Thoracic aorta (tissue), 2 donors: Measurements from ENCODE around the gene ABCD1. TPM values are rescaled to one million over a fixed set of nuclear protein-coding genes. Genes with fewer than 3 reads are reported as not detected.

Source experiments
- ATAC-seq: fragments of 150-250 bp; one replicate; pipeline ENCODE4 v1.8.0; 2017; ENCODE audit warnings: low read depth; ENCODE audit not compliant: insufficient number of reproducible peaks, low FRiP score
- DNase-seq: peaks from one replicate; pipeline ENCODE4 v3.0.0-alpha.2; 2020; ENCODE audit warnings: low spot score
- H3K27ac ChIP-seq, 2 donors: fragments of 200-600 bp; sonication (generic); 1 replicate in 1 of 2; 2 replicates in 1 of 2; pipeline ENCODE4 v1.5.1; 2016; ENCODE audit warnings: mild to moderate bottlenecking in 2 of 2, moderate library complexity in 2 of 2
- H3K27me3 ChIP-seq: fragments of 200-600 bp; sonication (generic); replicated peaks from 2 replicates; pipeline ENCODE4 v1.6.0; 2016; ENCODE audit warnings: mild to moderate bottlenecking; ENCODE audit not compliant: insufficient read depth
- H3K36me3 ChIP-seq: fragments of 200-600 bp; sonication (generic); one replicate; pipeline ENCODE4 v1.5.1; 2016
- H3K4me1 ChIP-seq, 2 donors: fragments of 200-600 bp; sonication (generic); 1 replicate in 1 of 2; 2 replicates in 1 of 2; pipeline versions ENCODE4 v1.5.1 to v1.6.0; 2016; ENCODE audit warnings: low read depth in 2 of 2, mild to moderate bottlenecking in 1 of 2; ENCODE audit not compliant: control insufficient read depth in 1 of 2
- H3K4me3 ChIP-seq: fragments of 200-600 bp; sonication (generic); 2 replicates; pipeline ENCODE4 v1.5.1; 2016; ENCODE audit warnings: mild to moderate bottlenecking
- H3K9me3 ChIP-seq: fragments of 200-600 bp; sonication (generic); 2 replicates; pipeline ENCODE4 v1.5.1; 2016
- total RNA-seq, 2 donors: library from RNA; depleted of rRNA; stranded (reverse); fragments of >200 nt; gene quantifications; one replicate each; pipeline versions ENCODE4 v1.1.0 to v1.2.3, GENCODE V29; 2016
- TF ChIP-seq, protein P1 (sequence below): fragments of 200-600 bp; sonication (generic); IDR thresholded peaks from one replicate; pipeline ENCODE4 v1.5.1; 2019; ENCODE audit warnings: antibody characterized with exemption

The ABCD1 gene
- total RNA-seq, 2 donors from 2014 or later = 24.3 to 40.6 TPM

DNA sequence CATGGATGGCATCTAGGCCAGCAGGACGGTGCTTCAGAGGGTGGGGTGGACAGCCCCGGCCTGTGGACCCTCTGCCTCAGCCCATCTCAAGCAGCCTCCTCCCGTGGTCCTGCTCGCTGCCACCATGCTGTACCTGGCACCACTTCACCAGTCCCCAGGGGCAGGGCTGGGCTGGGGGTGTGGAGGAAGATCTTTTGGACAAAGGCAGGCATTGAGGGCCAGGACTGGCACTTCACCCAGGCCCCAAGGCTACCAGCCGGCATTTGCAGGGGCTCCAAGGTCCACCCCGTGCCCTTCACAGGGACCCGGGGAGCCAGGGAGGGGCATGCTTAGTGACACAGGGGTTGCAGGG is 40.1 kb downstream of the ABCD1 start:
- Histone ChIP-seq H3K4me3 (peak overlapping the region; percentile 68), H3K27ac (peak overlapping the region in 1 of 2 donors; percentile 74), H3K36me3 (no peaks in the 10 kb centered on the region), H3K27me3 (no peaks in the 10 kb centered on the region), H3K4me1 (peaks cover 0 to 8% of the 10 kb centered on the region in 2 donors), H3K9me3 (no peaks in the 10 kb centered on the region)
- TF ChIP-seq, protein P1, sequence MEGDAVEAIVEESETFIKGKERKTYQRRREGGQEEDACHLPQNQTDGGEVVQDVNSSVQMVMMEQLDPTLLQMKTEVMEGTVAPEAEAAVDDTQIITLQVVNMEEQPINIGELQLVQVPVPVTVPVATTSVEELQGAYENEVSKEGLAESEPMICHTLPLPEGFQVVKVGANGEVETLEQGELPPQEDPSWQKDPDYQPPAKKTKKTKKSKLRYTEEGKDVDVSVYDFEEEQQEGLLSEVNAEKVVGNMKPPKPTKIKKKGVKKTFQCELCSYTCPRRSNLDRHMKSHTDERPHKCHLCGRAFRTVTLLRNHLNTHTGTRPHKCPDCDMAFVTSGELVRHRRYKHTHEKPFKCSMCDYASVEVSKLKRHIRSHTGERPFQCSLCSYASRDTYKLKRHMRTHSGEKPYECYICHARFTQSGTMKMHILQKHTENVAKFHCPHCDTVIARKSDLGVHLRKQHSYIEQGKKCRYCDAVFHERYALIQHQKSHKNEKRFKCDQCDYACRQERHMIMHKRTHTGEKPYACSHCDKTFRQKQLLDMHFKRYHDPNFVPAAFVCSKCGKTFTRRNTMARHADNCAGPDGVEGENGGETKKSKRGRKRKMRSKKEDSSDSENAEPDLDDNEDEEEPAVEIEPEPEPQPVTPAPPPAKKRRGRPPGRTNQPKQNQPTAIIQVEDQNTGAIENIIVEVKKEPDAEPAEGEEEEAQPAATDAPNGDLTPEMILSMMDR = no peak
- ATAC-seq (no peak), DNase-seq (no peak)

- ATAC-seq (no peak), DNase-seq (no peak)
- Histone ChIP-seq H3K9me3 (no peaks in the 10 kb centered on the region), H3K27me3 (no peaks in the 10 kb centered on the region), H3K36me3 (no peaks in the 10 kb centered on the region), H3K4me3 (peak overlapping the region; percentile 68), H3K4me1 (peaks cover 0 to 8% of the 10 kb centered on the region in 2 donors), H3K27ac (peak overlapping the region; percentile 38 to 74)
- TF ChIP-seq, protein P1 = no peak
These were observed 40.8 kb downstream of the ABCD1 start for GRCh38 chrX:153765138-153766079.

DNA sequence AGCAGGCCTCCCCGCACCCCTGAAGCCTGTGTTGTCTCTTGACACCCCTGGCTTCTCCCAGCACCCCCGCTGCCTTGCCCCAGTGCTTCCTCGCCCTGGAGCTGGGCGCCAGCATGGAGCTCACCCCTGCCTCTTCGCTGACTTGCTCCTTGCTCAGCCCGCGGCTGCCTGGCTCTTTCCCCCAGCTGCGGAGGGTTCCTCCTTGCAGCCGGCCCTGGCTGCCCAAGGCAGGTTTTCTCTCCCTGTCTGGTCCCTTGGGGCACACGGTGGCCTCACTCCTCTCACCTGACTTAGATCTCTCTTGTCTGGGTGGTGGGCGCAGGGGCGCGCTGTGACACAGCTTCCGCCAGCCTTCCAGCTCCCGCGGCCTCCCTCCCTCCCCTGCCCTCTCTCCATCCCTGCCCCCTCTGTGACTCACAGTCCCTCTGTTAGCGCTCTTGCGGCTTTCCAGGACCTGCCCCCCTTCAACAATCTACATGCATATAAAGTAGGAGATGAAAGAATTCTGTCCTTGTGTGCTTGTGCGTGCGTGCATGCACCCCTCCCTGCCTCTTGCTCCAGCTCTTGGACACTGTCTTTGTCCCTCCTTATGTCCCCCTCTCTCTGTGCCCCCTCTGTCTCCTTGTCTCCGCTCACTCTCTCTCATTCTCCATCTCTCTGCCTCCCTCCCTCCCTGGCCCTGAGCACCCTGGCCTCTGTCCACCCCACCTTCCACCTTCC is 41.6 kb downstream of the ABCD1 start:
- Histone ChIP-seq H3K4me1 (peaks cover 0 to 8% of the 10 kb centered on the region in 2 donors), H3K27me3 (no peaks in the 10 kb centered on the region), H3K9me3 (no peaks in the 10 kb centered on the region), H3K4me3 (peak overlapping the region; percentile 68), H3K27ac (peak overlapping the region; percentile 38 to 74), H3K36me3 (no peaks in the 10 kb centered on the region)
- TF ChIP-seq, protein P1 = no peak
- no peak for DNase-seq
- ATAC-seq = no peak

DNA sequence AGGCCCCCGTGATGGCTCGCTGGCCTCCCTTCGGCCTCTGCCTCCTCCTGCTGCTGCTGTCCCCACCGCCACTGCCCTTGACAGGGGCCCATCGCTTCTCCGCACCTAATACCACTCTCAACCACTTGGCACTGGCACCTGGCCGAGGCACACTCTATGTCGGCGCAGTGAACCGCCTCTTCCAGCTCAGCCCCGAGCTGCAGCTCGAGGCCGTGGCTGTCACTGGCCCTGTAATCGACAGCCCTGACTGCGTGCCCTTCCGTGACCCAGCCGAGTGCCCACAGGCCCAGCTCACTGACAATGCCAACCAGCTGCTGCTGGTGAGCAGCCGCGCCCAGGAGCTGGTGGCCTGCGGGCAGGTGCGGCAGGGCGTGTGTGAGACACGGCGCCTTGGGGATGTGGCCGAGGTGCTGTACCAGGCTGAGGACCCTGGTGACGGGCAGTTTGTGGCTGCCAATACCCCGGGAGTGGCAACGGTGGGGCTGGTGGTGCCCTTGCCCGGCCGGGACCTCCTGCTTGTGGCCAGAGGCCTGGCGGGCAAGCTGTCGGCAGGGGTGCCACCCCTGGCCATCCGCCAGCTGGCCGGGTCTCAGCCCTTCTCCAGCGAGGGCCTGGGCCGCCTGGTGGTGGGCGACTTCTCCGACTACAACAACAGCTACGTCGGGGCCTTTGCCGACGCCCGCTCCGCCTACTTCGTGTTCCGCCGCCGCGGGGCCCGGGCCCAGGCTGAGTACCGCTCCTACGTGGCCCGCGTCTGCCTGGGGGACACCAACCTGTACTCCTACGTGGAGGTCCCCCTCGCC is 42.4 kb downstream of the ABCD1 start:
- H3K4me3 ChIP-seq = no peak overlapping the region
- H3K9me3 ChIP-seq = no peaks in the 10 kb centered on the region
- H3K36me3 ChIP-seq = no peaks in the 10 kb centered on the region
- DNase-seq (no peak), ATAC-seq (no peak)
- TF ChIP-seq, protein P1 = no peak
- H3K27me3 ChIP-seq = no peaks in the 10 kb centered on the region
- no peak overlapping the region for H3K27ac ChIP-seq
- peaks cover 0 to 8% of the 10 kb centered on the region in 2 donors for H3K4me1 ChIP-seq
